HG03175 (cell line): ENCODE results near the gene ACAA1.

Experiments used
- ATAC-seq: cut with Tn5 transposase; IDR thresholded peaks from one replicate; pipeline ENCODE4 v1.9.1; 2021; ENCODE audit warnings: mild to moderate bottlenecking, moderate library complexity; ENCODE audit not compliant: unreplicated experiment

ACAA1 gene

DNA sequence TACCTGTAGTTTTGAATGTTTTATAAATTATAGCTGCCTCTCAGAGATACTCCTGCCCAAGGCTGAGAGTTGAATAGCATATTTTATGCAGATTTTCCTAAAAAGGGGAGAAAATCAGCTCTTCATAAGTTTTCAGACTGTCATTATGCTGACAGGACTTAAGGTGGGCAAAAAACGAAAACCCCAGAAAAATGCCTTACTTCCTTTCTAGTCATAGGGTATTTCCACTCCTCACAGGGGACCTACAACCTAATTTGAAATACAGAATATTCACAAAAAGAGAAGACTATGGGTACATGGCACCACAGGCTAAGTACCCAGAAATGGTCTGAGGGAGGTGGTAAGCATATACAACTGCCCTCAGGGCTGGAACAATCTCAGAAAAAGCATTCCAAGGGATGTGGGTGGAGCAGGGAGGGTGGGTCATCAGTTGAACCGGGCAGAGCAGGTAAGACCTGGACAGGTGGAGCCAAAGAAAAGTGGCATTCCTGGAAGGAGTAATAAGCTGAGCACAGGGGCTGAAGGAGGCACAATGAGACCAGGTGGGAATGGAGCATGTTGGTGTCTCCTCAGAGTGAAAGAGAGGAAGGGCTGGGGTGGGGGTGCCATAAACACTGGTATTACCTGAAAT, 17.8 kb upstream of the ACAA1 start:
- no peak for ATAC-seq

DNA sequence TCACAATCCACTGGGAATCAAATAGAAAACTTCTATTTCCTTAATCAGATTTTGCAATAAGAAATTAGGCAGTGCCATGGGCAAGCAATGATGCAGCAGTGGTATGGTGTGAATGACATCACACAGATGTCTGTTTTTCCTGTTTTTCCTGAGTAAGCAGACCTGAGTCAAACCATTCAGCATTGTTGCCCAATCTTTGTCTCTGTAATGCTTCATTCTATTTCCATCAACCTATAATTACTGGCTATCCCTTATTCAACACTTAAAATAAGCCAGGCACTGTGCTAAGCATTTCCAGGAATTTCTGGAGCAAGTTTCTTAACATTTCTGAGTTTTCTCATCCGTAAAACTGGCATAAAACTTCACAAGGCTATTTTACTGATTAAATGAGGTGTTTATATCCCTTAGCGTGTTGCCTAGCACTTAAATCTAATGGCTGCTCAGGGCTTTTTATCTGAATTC, 17.1 kb upstream of the ACAA1 start:
- ATAC-seq: no peak

DNA sequence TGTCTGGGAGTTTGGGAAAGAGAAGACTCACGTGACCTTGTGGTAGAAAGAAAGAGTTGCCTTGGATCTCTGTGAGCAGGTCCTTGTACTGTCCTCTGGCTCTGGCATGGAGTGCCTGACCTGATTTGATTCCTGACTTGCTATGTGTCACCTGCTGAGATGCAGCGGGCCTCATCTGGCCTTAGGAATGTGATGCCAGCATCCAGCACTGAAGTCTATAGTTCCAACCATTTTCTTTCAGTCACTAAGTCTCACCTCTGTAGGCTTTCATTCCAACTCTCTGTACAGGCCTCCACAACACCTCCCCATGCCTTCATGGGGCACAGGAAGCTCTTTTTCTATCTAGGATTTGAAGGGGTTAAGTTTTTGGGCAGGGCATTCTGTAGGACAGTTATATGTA, 16.3 kb upstream of the ACAA1 start:
- no peak for ATAC-seq

DNA sequence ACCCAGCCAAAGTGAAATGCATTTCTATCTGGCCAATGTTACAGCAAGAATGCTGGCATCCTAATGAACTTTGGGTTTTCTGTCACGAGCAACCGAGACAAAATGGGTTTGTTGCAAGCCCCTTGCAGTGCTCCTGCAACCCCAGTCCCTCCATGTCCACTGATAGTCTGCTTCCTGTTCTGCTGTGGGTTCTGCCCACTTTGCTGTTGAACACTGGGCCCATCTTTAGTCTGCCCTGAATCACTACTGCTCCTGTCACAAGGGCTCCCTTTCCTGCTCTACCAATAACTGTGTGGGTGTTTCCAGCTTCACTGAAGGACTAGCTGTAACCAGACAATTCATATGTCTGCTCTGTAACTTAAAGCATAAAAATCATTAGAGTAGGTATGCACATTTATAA, 15.7 kb upstream of the ACAA1 start:
- ATAC-seq: no peak

DNA sequence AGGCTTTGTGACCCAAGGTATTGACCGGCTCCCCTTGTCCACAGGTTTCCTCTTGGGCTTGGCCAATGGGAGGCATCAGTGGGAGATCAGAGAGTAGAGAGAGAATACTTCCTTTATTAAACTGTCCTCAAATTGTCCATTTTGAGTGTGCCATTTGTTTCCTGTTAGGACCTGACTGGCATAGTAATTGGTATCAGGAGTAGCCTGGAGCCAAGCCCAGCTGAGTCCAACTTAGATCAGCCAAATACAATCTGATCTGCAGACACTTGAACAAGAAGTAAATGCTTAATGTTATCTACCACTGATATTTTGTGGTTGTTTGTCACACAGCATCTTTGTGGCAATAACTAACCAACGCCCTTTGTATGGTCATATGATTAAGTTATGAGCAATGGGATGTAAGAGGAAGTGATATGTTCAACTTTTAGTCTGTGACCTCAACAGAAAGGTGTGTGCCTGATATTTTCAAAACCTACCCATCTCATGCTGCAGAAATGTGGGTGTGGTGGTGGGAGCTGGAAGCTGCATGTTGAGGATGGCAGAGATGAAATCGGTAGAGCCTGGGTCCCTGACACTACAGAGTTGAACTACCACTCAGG, 14.8 kb upstream of the ACAA1 start:
- ATAC-seq: peak; percentile 57

DNA sequence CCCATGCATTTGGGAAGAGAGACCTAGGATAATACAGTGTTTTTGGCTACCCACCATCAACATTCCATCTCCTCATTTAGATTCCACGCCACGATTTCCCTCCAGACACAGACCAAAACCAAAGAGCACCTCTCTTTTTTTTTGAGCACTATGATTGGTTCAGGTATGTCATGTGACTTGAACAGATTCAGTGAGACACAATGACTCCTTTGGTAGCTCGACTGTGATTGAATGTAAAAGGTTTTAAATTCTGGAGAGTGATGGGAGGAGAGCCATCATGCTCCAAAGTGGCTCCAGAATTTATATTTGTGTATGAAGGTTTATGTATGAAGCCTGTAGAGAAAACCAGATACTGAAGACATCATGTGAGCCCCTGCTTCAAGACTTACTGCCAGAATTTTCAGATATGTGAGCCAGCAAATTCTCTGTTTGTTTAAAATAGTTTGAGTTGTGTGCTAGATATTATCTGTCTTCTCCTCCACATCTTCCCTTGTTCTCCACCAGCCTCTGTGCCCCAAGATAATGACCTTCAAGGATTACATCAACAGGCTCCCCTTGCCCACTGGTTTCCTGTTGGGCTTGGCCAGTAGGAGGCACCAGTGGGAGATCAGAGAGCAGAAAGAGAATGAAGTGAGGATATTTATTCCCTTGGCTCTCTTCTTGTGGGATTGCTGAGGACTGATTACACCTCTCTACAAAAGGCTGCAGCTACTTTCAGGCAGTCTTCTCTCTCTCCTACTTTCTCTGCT, 14.0 kb upstream of the ACAA1 start:
- no peak for ATAC-seq

DNA sequence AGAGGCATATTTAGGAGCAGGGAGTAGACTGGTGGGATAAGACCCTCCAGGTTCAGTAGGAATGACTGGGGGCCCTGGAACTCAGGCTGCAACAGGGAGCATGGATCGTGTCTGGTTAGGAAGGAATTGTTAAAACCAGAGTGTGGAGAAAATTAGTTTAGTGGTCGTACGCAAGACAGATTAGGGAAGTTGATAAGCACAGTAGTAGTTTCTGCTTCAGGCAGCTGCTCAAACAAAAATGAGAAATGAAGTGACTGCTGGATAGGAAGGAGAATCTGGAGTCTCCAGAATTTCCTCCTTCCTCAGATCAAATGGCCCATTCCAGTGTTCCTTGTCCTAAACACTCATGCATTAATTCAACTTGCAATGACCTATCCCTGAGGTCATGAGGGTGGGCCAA, 12.8 kb upstream of the ACAA1 start:
- ATAC-seq: no peak

DNA sequence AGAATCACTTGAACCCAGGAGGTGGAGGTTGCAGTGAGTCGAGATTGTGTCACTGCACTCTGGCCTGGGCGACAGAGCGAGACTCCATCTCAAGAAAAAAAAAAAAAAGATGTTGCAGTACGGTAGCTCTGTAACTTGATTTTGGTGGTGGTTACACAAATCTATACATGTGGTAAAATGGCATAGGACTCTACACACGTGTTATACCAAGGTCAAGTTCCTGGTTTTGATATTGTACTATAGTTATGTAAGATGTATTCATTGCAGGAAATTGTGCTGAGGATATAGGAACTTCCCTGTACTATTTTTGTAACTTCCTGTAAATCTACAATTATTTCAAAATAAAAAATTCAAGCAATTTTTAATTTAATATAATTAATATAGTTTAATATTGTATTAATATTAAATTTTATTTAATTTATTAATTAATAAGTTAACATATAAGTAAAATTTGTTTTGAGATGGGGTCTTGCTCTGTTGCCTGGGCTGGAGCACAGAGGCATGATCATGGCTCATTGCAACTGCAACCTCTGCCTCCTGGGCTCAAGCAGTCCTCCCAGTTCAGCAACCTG, 11.5 kb upstream of the ACAA1 start:
- no peak for ATAC-seq

DNA sequence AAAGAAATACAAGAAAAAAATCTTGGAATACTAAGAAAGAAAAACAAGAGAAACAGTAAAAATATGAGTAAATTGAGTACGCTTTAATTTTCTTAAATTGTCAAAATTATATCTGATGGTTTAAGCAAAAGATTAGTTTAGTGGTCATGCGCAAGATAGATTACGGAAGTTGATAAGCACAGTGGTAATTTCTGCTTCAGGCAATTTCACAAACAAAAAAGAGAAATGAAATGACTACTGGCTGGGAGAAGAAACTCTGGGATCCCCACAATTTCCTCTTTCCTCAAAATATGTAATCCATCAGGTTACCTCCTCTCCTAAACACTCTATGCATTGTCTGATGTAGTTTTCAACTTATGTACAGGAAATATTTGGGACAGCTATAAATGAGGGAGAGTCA, 10.5 kb upstream of the ACAA1 start:
- no peak for ATAC-seq

DNA sequence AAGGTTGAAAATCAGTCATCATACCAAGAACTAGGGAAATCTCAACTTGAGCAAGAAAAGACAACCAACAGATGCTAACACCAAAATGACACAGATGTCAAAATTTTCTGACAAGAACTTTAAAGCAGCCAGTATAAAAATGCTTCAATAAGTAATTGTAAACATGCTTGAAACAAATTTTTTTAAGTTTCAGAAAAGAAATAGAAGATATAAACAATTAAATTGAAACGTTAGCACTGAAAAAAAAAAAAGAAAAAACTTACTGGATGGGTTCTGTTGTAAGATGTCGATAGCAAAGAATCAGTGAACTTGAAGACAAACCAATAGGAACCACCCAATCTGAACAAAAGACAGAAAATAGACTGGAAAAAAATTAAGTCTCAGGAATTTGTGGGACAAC, 9.6 kb upstream of the ACAA1 start:
- no peak for ATAC-seq

DNA sequence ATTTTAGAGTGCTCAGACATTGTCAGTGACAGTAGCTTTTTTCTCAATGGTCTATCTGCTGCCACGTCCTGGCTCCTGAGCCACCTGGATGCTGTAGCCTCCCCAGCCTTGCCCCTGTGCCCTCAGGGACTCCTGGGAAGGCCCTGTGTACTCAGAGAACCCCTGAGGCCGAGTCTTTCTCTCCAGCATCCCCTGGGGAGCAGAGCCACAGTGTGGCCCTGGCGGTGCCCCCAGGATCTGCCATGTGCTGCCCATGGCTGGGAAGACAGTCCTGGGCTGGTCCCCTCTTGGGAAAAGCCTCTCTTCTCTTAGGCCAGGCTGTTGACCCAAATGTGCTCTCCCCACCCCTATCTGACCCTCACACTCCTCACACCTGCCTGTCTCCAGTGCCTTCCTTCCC, 6.6 kb upstream of the ACAA1 start:
- ATAC-seq: no peak

DNA sequence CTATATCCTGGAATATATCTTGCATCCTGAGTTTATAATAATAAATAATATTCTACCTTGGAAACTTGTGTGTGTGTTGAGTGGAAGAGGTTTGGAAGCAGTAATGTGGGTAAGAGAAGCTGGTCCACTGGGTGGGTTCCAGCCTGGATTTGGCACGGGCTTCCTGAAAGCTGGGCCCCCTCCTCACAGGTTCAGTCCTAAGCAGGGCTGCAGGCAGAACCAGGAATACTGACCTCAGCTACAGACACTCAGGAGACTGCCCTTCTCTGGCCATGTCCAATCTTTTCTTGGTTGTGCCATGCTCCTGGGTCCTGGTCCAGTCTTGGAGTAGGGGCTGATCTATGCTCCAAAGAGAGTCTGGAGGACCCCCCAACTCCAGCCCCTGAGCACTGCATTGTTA, 6.0 kb upstream of the ACAA1 start:
- ATAC-seq: no peak

DNA sequence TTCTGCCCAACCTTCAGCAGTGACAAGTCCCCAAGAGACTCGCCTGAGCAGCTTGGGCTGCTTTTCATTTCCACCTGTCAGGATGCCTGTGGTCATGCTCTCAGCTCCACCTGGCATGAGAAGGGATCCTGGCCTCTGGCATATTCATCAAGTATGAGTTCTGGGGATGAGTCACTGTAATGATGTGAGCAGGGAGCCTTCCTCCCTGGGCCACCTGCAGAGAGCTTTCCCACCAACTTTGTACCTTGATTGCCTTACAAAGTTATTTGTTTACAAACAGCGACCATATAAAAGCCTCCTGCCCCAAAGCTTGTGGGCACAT, 5.0 kb upstream of the ACAA1 start:
- ATAC-seq: no peak

DNA sequence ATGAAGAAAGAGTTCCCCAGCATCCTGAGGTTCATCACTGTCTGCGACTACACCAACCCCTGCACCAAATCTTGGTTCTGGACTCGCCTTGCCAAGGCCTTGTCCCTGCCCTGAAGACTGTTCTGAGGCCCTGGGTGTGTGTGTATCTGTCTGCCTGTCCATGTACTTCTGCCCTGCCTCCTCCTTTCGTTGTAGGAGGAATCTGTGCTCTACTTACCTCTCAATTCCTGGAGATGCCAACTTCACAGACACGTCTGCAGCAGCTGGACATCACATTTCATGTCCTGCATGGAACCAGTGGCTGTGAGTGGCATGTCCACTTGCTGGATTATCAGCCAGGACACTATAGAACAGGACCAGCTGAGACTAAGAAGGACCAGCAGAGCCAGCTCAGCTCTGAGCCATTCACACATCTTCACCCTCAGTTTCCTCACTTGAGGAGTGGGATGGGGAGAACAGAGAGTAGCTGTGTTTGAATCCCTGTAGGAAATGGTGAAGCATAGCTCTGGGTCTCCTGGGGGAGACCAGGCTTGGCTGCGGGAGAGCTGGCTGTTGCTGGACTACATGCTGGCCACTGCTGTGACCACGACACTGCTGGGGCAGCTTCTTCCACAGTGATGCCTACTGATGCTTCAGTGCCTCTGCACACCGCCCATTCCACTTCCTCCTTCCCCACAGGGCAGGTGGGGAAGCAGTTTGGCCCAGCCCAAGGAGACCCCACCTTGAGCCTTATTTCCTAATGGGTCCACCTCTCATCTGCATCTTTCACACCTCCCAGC, 4.4 kb upstream of the ACAA1 start:
- ATAC-seq: no peak

DNA sequence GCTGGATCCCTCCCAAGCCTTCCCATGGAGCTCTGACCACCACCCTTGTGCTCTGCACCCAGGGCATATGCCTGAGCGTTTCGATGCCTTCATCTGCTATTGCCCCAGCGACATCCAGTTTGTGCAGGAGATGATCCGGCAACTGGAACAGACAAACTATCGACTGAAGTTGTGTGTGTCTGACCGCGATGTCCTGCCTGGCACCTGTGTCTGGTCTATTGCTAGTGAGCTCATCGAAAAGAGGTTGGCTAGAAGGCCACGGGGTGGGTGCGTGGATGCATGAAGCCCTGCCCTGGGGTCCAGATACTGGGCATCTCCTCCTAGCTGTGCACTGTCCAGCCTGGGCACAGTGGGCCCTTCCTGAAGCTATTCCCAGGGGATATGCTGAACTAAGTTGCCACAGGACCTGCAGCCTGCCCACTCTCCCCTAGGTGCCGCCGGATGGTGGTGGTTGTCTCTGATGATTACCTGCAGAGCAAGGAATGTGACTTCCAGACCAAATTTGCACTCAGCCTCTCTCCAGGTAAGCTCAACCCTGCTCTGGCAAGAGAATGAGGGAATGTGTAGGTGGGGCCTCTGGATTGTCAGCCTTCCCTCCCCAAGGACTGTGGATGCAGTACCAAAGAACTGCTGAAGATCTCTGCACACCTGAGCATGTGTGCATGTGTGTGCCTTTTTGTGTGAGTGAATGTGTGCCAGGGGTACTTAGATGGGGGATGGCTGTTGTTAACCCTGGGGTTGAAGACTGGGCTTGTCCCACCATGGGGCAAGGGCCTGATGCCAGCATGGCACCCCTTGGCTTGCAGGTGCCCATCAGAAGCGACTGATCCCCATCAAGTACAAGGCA, 3.6 kb upstream of the ACAA1 start:
- ATAC-seq: no peak

DNA sequence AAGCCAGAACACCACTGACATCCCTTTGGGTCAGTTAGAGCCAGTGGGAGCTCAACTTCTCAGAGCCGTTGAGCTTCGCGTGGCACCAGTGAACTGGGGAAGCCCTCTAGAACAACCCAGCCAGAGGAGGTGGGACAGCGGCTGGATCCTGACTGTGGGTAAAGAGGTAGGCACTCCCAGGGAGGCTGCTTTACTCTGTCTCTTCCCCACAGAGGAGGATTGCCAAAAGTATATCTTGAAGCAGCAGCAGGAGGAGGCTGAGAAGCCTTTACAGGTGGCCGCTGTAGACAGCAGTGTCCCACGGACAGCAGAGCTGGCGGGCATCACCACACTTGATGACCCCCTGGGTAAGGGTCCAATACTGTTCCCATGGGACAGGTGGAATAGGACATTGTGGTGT, 2.7 kb upstream of the ACAA1 start:
- ATAC-seq: no peak

DNA sequence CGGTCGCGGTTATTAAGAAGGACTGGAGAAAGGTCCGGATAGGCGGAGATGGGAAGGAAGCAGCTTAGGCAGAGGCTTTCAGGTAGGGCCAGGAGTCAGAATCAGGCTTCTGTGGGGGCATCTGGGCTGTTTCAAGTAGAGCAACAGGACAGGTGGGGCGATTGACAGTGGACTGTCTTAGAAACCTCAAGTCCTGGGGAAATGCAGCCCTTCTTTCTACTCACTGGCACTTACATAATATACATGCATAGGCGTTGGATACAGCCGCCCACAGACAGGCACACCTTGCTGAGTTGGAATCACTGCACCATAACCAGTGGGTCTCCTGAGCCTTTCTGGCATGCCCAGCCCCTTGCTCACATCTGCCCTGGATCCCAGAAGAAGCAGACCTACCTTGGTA, 2.3 kb upstream of the ACAA1 start:
- no peak for ATAC-seq

DNA sequence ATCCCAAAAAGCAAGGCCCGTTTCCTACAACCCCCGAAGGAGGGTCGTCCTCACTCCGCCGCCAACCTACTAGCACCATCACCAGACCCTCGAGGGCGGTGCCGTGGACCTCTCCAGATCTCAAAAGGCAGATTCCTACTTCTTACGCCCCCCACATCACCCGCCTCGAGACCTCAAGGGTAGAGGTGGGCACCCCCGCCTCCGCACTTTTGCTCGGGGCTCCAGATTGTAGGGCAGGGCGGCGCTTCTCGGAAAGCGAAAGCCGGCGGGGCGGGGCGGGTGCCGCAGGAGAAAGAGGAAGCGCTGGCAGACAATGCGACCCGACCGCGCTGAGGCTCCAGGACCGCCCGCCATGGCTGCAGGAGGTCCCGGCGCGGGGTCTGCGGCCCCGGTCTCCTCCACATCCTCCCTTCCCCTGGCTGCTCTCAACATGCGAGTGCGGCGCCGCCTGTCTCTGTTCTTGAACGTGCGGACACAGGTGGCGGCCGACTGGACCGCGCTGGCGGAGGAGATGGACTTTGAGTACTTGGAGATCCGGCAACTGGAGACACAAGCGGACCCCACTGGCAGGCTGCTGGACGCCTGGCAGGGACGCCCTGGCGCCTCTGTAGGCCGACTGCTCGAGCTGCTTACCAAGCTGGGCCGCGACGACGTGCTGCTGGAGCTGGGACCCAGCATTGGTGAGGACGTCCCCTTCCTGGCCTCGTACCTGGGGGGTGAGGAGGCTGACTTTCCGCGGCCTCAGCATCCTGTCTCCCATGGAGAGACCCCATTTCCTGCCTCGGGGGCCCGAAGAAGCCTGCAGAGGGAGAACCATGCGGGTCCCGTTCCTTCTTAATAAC, 1.6 kb upstream of the ACAA1 start, which contains the start of gene MYD88:
Gene MYD88 (plus strand): TSS at position 313 of the 842 bp plus-strand sequence. CDS start 40 bp downstream, at position 353.
- ATAC-seq: peak; percentile 49

DNA sequence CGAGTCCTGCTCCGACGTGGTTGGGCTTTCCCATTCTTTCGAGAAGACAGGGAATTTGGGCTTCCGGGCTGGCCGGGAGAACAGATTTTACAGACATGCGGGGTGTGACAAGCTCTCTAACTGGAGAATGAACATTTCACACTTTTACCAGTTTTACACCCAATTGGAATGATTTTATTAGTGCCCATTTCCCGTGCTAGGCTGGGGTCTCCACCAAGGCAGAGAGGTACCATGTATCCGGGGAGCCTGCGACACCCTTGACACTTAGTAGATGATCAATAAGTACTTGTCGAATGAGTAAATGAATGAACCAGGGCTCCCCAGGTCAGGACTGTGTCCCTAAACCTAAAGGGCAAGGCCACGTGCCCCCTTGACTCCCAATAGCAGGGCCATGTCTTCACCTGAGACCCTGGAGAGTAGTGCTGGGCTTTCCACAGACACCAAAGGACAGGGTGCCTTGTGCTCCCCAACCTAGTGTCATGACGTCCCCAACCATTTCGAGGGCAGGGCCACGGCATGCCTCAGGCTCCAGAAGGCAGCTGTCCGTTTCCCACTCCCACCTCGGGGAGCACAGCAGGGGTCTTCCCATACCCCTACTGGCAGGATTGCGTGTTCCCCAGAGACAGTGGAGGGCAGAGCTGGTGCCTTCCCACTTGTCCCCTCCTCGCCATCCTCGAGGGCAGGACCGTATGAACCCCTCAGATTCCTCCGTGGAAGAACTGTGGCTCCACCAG, 855 bp upstream of the ACAA1 start:
- ATAC-seq: no peak
